HCT116 (cell line): ENCODE data around the gene TBC1D4. TPM values are rescaled to one million over a fixed set of nuclear protein-coding genes. Genes with fewer than 3 reads are reported as not detected.

Experiments used
- ATAC-seq: fragments of 200-7000 bp; cut with Tn5 transposase; 2 replicates; pipeline ENCODE4 v1.9.1; 2020; ENCODE audit warnings: mild to moderate bottlenecking, moderate library complexity
- BruUV-seq: library from RNA; stranded (reverse); fragments of 400-500 nt; replicated peaks from 2 replicates; lab custom pipeline; 2021; lab: Mats Ljungman, UMichigan
- CTCF ChIA-PET: fragments of 300-600 bp; sonication (Branson Sonifier 250); formaldehyde crosslinking; loops from one replicate; lab custom pipeline; 2021; ENCODE audit warnings: antibody characterized with exemption; lab: Charles Lee
- POLR2A ChIA-PET: fragments of 300-600, 350-600 bp; sonication (Branson Sonifier 250); formaldehyde crosslinking; loops from one replicate; lab custom pipeline; 2021; ENCODE audit warnings: antibody characterized with exemption; lab: Charles Lee
- RAD21 ChIA-PET, 2 experiments: fragments of 300-600 bp; sonication (Branson Sonifier 250); formaldehyde crosslinking; loops; one replicate each; lab custom pipeline; 2023; ENCODE audit warnings: low total read pairs in 2 of 2; ENCODE audit not compliant: uncharacterized antibody in 2 of 2, unreplicated experiment in 2 of 2, low non-redundant PET in 1 of 2; lab: Charles Lee
- DNase-seq: peaks from one replicate; pipeline ENCODE4 v3.0.0-alpha.2; 2010; ENCODE audit warnings: low read depth, low spot score
- H2AFZ ChIP-seq: fragments of 200-600 bp; shearing (Covaris generic), sonication (generic); 2 replicates; pipeline ENCODE4 v1.6.1; 2017; ENCODE audit warnings: low read depth, mixed run types, mixed read lengths, antibody characterized with exemption, low read length; ENCODE audit not compliant: poor library complexity, severe bottlenecking
- H3K27ac ChIP-seq: 2 replicates; pipeline ENCODE4 v1.5.1; 2012; ENCODE audit warnings: low read depth, low read length
- H3K27me3 ChIP-seq: fragments of 200-600 bp; sonication (generic); 2 replicates; pipeline ENCODE4 v1.6.1; 2016; ENCODE audit warnings: mixed run types, low read length, mixed read lengths; ENCODE audit not compliant: insufficient read depth
- H3K36me3 ChIP-seq, 2 experiments: fragments of 200-500 bp in 1 of 2; fragments of 200-600 bp in 1 of 2; sonication (Bioruptor generic) in 1 of 2; sonication (generic) in 1 of 2; 2 replicates each; pipeline versions ENCODE4 v1.5.1 to v1.6.1; 2014 to 2016; ENCODE audit warnings: low read length in 2 of 2, inconsistent platforms in 1 of 2, mixed read lengths in 1 of 2, mixed run types in 1 of 2; ENCODE audit not compliant: insufficient read depth in 2 of 2, control insufficient read depth in 1 of 2
- H3K4me1 ChIP-seq, 2 experiments: fragments of 200-600 bp in 1 of 2; sonication (generic) in 1 of 2; 2 replicates each; pipeline versions ENCODE4 v1.5.1 to v1.6.1; 2012 to 2017; ENCODE audit warnings: low read length in 2 of 2, inconsistent platforms in 1 of 2, mild to moderate bottlenecking in 1 of 2, mixed read lengths in 1 of 2, mixed run types in 1 of 2, moderate library complexity in 1 of 2; ENCODE audit not compliant: insufficient read depth in 2 of 2, control insufficient read depth in 1 of 2
- H3K4me2 ChIP-seq: fragments of 200-600 bp; sonication (generic); 2 replicates; pipeline ENCODE4 v1.6.1; 2017; ENCODE audit warnings: mixed run types, low read length, mixed read lengths
- H3K4me3 ChIP-seq, 2 experiments: fragments of 200-600 bp in 1 of 2; sonication (generic) in 1 of 2; replicated peaks in 1 of 2; 2 replicates each; pipeline ENCODE4 v1.5.1; 2011 to 2016; ENCODE audit warnings: low read length in 2 of 2, control low read depth in 1 of 2, low read depth in 1 of 2, mild to moderate bottlenecking in 1 of 2, mixed read lengths in 1 of 2, mixed run types in 1 of 2
- H3K79me2 ChIP-seq: fragments of 200-600 bp; sonication (generic); 2 replicates; pipeline ENCODE4 v1.6.1; 2017; ENCODE audit warnings: mild to moderate bottlenecking, mixed run types, low read length, moderate library complexity, mixed read lengths; ENCODE audit not compliant: insufficient read depth
- H3K9ac ChIP-seq: fragments of 200-600 bp; sonication (generic); 2 replicates; pipeline ENCODE4 v1.6.1; 2016; ENCODE audit warnings: low read length, mixed read lengths
- H3K9me2 ChIP-seq: fragments of 200-600 bp; sonication (generic), shearing (Covaris generic); 2 replicates; pipeline ENCODE4 v1.6.1; 2017; ENCODE audit warnings: mixed run types, mild to moderate bottlenecking, moderate library complexity; ENCODE audit not compliant: insufficient read depth
- H3K9me3 ChIP-seq, 2 experiments: fragments of 200-500 bp in 1 of 2; fragments of 200-600 bp in 1 of 2; sonication (Bioruptor generic) in 1 of 2; sonication (generic) in 1 of 2; 2 replicates each; pipeline ENCODE4 v1.6.1; 2014 to 2017; ENCODE audit warnings: low read length in 2 of 2, mixed read lengths in 2 of 2, inconsistent platforms in 1 of 2, low read depth in 1 of 2, mild to moderate bottlenecking in 1 of 2, mixed run types in 1 of 2, moderate library complexity in 1 of 2; ENCODE audit not compliant: control insufficient read depth in 1 of 2, insufficient read depth in 1 of 2
- H4K20me1 ChIP-seq: fragments of 200-600 bp; sonication (generic), shearing (Covaris generic); 2 replicates; pipeline ENCODE4 v1.6.1; 2017; ENCODE audit warnings: mixed run types, mild to moderate bottlenecking, moderate library complexity; ENCODE audit not compliant: insufficient read depth
- ATF3 ChIP-seq: IDR thresholded peaks from 2 replicates; pipeline ENCODE4 v1.6.1; 2012
- POLR2AphosphoS5 ChIP-seq: IDR thresholded peaks from 2 replicates; pipeline ENCODE4 v1.6.1; 2011; ENCODE audit warnings: mild to moderate bottlenecking, low read depth, low read length, moderate library complexity
- REST ChIP-seq: IDR thresholded peaks from 2 replicates; pipeline ENCODE4 v1.6.1; 2012; ENCODE audit warnings: low read depth
- ZFX ChIP-seq: fragments of 450-650 bp; IDR thresholded peaks from 2 replicates; pipeline ENCODE4 v1.6.1; 2017
- intact Hi-C: fragments of 100-400 bp; cut with micrococcal nuclease; formaldehyde crosslinking; loops from 2 replicates; pipeline ENCODE4 v1.10.0; 2022
- total RNA-seq: library from RNA; stranded (reverse); gene quantifications from one replicate; pipeline ENCODE4 v1.2.1, GENCODE V29; 2021; ENCODE audit not compliant: unreplicated experiment

Gene TBC1D4
- total RNA-seq, 1 experiment from 2014 or later: 24.6 TPM

GRCh38 chr13:75299246-75299645 is 182.7 kb downstream of the TBC1D4 start:
- ChIA-PET RAD21 (no interaction called here), POLR2A (no interaction called here), CTCF (no interaction called here)
- no peaks in the 10 kb centered on the region for H4K20me1 ChIP-seq
- H3K36me3 ChIP-seq: peaks cover 0 to 2% of the 10 kb centered on the region in 2 experiments; a peak in 1 of 4 replicates
- H3K9ac ChIP-seq: no peak overlapping the region
- no peak overlapping the region for H3K27ac ChIP-seq
- no peak for ATAC-seq
- no peaks in the 10 kb centered on the region for H3K9me2 ChIP-seq
- no peak overlapping the region for H3K4me3 ChIP-seq
- no TSS peak for BruUV-seq
- intact Hi-C loops: no loop called here
- no peaks in the 10 kb centered on the region for H3K79me2 ChIP-seq
- no peaks in the 10 kb centered on the region for H3K27me3 ChIP-seq
- no peak overlapping the region for H2AFZ ChIP-seq
- H3K4me2 ChIP-seq: no peak overlapping the region
- TF ChIP-seq ATF3: no peak
- no peak for TF ChIP-seq ZFX
- no peak for DNase-seq
- no peaks in the 10 kb centered on the region for H3K9me3 ChIP-seq
- no peaks in the 10 kb centered on the region for H3K4me1 ChIP-seq

GRCh38 chr13:75296641-75297040 is 185.3 kb downstream of the TBC1D4 start:
- peaks cover 0 to 2% of the 10 kb centered on the region in 2 experiments; a peak in 1 of 4 replicates for H3K36me3 ChIP-seq
- intact Hi-C loops: no loop called here
- POLR2A ChIA-PET: no interaction called here

More at GRCh38 chr13:75296641-75297040, 185.3 kb downstream of the TBC1D4 start:
- Histone ChIP-seq H4K20me1 (no peaks in the 10 kb centered on the region), H3K4me3 (no peak overlapping the region), H3K79me2 (no peaks in the 10 kb centered on the region), H3K9me3 (no peaks in the 10 kb centered on the region), H3K9me2 (no peaks in the 10 kb centered on the region), H3K27me3 (no peaks in the 10 kb centered on the region), H3K27ac (no peak overlapping the region), H3K4me1 (no peaks in the 10 kb centered on the region), H2AFZ (no peak overlapping the region), H3K4me2 (no peak overlapping the region), H3K9ac (no peak overlapping the region)
- TF ChIP-seq REST: no peak
- TF ChIP-seq POLR2AphosphoS5: no peak
- DNase-seq (no peak), ATAC-seq (no peak)
- CTCF ChIA-PET: no interaction called here
- RAD21 ChIA-PET: no interaction called here
- BruUV-seq: no TSS peak
